ENCODE results near the gene PTPRE. TPM values are rescaled to one million over a fixed set of nuclear protein-coding genes. Genes with fewer than 3 reads are reported as not detected.

PTPRE gene
- polyA plus RNA-seq, 1 of the 3 experiments (the other 2 are of a cell fraction), result 11.8 TPM

GRCh38 chr10:128073890-128074289 lies 167.0 kb downstream of the PTPRE start:
- 91% methylated on average over 2 of the region's 2 CpGs for WGBS (ENCODE audit: low lambda C conversion rate)
- ChIA-PET POLR2A (no interaction called here), CTCF (interaction anchor here (0.7 to 3.0 kb wide), 2 partner anchors 39 to 77 kb away, joined by 3 to 11 read pairs; no protein-coding TSS in a partner anchor)
- DNase-seq, result no peak
- no peaks in the 10 kb centered on the region for H3K9me3 ChIP-seq
- no peaks in the 10 kb centered on the region for H3K79me2 ChIP-seq (ENCODE audit: insufficient read depth)
- TF ChIP-seq ELF1 (IDR thresholded peaks at IDR 0.05) (no peak), RFX5 (IDR thresholded peaks at IDR 0.05; ENCODE audit: low read length) (no peak), MEF2A (IDR thresholded peaks at IDR 0.05; ENCODE audit: borderline replicate concordance, low read depth) (no peak), JUND (IDR thresholded peaks at IDR 0.05) (no peak), RCOR1 (IDR thresholded peaks at IDR 0.05; ENCODE audit: low read length) (no peak), CHD2 (IDR thresholded peaks at IDR 0.05; ENCODE audit: low read length, partially characterized antibody) (no peak), CTCF (IDR thresholded peaks at IDR 0.05) (no peak), YY1 (IDR thresholded peaks at IDR 0.05; ENCODE audit: low read depth) (no peak)
- H3K9ac ChIP-seq, result no peak overlapping the region
- peaks cover 0 to 43% of the 10 kb centered on the region in 2 experiments for H3K36me3 ChIP-seq (replicated peaks in 1 of 2; ENCODE audit: control insufficient read depth in 1 of 2, insufficient read depth in 2 of 2, low read length in 1 of 2)
- H3K27ac ChIP-seq (ENCODE audit: low read depth in 2 of 2, low read length in 1 of 2), result no peak overlapping the region
- no peaks in the 10 kb centered on the region for H4K20me1 ChIP-seq (ENCODE audit: insufficient read depth)
- H3K4me2 ChIP-seq, result no peak overlapping the region
- H3K4me1 ChIP-seq (ENCODE audit: control insufficient read depth in 1 of 2, insufficient read depth in 2 of 2, low read depth in 1 of 2, low read length in 1 of 2), result no peaks in the 10 kb centered on the region
- H3F3A ChIP-seq (replicated peaks; ENCODE audit: insufficient read depth), result no peaks in the 10 kb centered on the region
- no peaks in the 10 kb centered on the region for H3K9me2 ChIP-seq
- H3K27me3 ChIP-seq (ENCODE audit: insufficient read depth), result no peaks in the 10 kb centered on the region
- no peak overlapping the region for H2AFZ ChIP-seq (ENCODE audit: low read depth)
- H3K4me3 ChIP-seq (ENCODE audit: low read depth in 2 of 2, low read length in 1 of 2), result no peak overlapping the region

GRCh38 chr10:128074589-128074988 lies 167.7 kb downstream of the PTPRE start:
- Histone ChIP-seq H3K4me3 (ENCODE audit: low read depth in 2 of 2, low read length in 1 of 2) (no peak overlapping the region), H3K9me2 (no peaks in the 10 kb centered on the region), H3K4me2 (no peak overlapping the region), H3K27me3 (ENCODE audit: insufficient read depth) (no peaks in the 10 kb centered on the region), H2AFZ (ENCODE audit: low read depth) (no peak overlapping the region), H3F3A (replicated peaks; ENCODE audit: insufficient read depth) (no peaks in the 10 kb centered on the region), H3K9me3 (no peaks in the 10 kb centered on the region), H4K20me1 (ENCODE audit: insufficient read depth) (no peaks in the 10 kb centered on the region), H3K9ac (no peak overlapping the region), H3K36me3 (replicated peaks in 1 of 2; ENCODE audit: control insufficient read depth in 1 of 2, insufficient read depth in 2 of 2, low read length in 1 of 2) (peaks cover 0 to 48% of the 10 kb centered on the region in 2 experiments), H3K27ac (ENCODE audit: low read depth in 2 of 2, low read length in 1 of 2) (no peak overlapping the region), H3K79me2 (ENCODE audit: insufficient read depth) (no peaks in the 10 kb centered on the region), H3K4me1 (ENCODE audit: control insufficient read depth in 1 of 2, insufficient read depth in 2 of 2, low read depth in 1 of 2, low read length in 1 of 2) (no peaks in the 10 kb centered on the region)
- ChIA-PET CTCF (interaction anchor here (0.7 to 2.1 kb wide), 4 partner anchors 62 to 359 kb away, joined by 3 to 6 read pairs (median 4); partner anchors contain the start of gene PTPRE), POLR2A (no interaction called here)
- DNase-seq, result no peak
- WGBS (ENCODE audit: low lambda C conversion rate), result 83% methylated on average over 5 of the region's 5 CpGs
- TF ChIP-seq RFX5 (IDR thresholded peaks at IDR 0.05; ENCODE audit: low read length), result no peak
- no peak for TF ChIP-seq RXRA (IDR thresholded peaks at IDR 0.05; ENCODE audit: borderline replicate concordance, low read depth)
- TF ChIP-seq, protein P1, sequence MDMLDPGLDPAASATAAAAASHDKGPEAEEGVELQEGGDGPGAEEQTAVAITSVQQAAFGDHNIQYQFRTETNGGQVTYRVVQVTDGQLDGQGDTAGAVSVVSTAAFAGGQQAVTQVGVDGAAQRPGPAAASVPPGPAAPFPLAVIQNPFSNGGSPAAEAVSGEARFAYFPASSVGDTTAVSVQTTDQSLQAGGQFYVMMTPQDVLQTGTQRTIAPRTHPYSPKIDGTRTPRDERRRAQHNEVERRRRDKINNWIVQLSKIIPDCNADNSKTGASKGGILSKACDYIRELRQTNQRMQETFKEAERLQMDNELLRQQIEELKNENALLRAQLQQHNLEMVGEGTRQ (IDR thresholded peaks at IDR 0.05; ENCODE audit: borderline replicate concordance, low read depth, low read length), result no peak
- no peak for TF ChIP-seq FOXM1 (IDR thresholded peaks at IDR 0.05; ENCODE audit: low read depth)
- TF ChIP-seq, protein P2, sequence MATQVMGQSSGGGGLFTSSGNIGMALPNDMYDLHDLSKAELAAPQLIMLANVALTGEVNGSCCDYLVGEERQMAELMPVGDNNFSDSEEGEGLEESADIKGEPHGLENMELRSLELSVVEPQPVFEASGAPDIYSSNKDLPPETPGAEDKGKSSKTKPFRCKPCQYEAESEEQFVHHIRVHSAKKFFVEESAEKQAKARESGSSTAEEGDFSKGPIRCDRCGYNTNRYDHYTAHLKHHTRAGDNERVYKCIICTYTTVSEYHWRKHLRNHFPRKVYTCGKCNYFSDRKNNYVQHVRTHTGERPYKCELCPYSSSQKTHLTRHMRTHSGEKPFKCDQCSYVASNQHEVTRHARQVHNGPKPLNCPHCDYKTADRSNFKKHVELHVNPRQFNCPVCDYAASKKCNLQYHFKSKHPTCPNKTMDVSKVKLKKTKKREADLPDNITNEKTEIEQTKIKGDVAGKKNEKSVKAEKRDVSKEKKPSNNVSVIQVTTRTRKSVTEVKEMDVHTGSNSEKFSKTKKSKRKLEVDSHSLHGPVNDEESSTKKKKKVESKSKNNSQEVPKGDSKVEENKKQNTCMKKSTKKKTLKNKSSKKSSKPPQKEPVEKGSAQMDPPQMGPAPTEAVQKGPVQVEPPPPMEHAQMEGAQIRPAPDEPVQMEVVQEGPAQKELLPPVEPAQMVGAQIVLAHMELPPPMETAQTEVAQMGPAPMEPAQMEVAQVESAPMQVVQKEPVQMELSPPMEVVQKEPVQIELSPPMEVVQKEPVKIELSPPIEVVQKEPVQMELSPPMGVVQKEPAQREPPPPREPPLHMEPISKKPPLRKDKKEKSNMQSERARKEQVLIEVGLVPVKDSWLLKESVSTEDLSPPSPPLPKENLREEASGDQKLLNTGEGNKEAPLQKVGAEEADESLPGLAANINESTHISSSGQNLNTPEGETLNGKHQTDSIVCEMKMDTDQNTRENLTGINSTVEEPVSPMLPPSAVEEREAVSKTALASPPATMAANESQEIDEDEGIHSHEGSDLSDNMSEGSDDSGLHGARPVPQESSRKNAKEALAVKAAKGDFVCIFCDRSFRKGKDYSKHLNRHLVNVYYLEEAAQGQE (IDR thresholded peaks at IDR 0.05; ENCODE audit: low read depth, low read length), result no peak
- TF ChIP-seq, protein P3, sequence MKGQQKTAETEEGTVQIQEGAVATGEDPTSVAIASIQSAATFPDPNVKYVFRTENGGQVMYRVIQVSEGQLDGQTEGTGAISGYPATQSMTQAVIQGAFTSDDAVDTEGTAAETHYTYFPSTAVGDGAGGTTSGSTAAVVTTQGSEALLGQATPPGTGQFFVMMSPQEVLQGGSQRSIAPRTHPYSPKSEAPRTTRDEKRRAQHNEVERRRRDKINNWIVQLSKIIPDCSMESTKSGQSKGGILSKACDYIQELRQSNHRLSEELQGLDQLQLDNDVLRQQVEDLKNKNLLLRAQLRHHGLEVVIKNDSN (IDR thresholded peaks at IDR 0.05; ENCODE audit: borderline replicate concordance, low read depth), result no peak
- no peak for TF ChIP-seq POLR2AphosphoS5 (IDR thresholded peaks at IDR 0.05; ENCODE audit: low read depth, low read length)
- no peak for TF ChIP-seq ZBTB33 (IDR thresholded peaks at IDR 0.05; ENCODE audit: borderline replicate concordance, low read depth)
- TF ChIP-seq NRF1 (IDR thresholded peaks at IDR 0.05; ENCODE audit: low read depth, low read length), result no peak
- TF ChIP-seq FOXJ3 (CRISPR knock-in tag; IDR thresholded peaks at IDR 0.05), result no peak
- no peak for TF ChIP-seq EP300 (IDR thresholded peaks at IDR 0.05; ENCODE audit: borderline replicate concordance in 1 of 2, low read depth in 1 of 2, low read length in 1 of 2)
